HT1080 (cell line): Measurements from ENCODE around the gene EVC. TPM values are rescaled to one million over a fixed set of nuclear protein-coding genes. Genes with fewer than 3 reads are reported as not detected.

Source experiments
- DNase-seq: peaks from one replicate; pipeline ENCODE4 v3.0.0-alpha.2; 2015; ENCODE audit warnings: low read depth
- total RNA-seq: library from RNA; depleted of rRNA; stranded (reverse); fragments of >200 nt; shearing (Covaris generic); gene quantifications from 2 replicates; pipeline ENCODE4 v1.2.3, GENCODE V29; 2014

The EVC gene
- total RNA-seq, 1 experiment from 2014 or later = 12.0 TPM

DNA sequence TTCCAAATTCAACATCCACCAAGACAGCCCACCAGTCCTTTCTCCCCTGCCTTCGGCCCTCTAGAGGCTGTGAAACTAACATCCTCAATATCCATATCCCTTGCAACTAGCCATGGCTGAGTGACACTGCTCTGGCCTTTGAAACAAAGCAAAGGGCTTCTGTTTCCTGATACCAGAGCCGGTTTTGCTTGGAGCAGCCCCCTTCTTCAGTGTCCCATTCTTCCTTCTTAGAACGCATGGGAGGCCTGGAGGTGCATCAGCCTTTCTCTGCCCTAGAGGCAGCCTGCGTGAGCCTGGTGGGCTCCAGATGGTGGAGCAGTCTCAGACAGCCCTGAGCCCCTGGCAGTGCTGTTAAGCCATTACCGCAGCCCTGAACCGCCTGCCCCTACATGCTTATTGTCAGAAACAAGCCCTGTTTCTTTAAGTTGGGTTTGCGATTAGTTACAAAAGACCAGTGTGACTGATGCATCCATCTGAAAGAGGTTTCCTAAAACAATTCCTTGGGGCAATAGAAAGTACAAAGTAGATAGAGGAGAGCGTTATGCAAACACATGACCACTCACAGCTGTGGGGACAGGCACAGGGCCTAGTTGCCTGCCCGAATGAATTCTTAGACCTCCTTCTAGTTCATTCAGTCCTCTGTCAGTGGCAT lies 74.1 kb downstream of the EVC start:
- no peak for DNase-seq

DNA sequence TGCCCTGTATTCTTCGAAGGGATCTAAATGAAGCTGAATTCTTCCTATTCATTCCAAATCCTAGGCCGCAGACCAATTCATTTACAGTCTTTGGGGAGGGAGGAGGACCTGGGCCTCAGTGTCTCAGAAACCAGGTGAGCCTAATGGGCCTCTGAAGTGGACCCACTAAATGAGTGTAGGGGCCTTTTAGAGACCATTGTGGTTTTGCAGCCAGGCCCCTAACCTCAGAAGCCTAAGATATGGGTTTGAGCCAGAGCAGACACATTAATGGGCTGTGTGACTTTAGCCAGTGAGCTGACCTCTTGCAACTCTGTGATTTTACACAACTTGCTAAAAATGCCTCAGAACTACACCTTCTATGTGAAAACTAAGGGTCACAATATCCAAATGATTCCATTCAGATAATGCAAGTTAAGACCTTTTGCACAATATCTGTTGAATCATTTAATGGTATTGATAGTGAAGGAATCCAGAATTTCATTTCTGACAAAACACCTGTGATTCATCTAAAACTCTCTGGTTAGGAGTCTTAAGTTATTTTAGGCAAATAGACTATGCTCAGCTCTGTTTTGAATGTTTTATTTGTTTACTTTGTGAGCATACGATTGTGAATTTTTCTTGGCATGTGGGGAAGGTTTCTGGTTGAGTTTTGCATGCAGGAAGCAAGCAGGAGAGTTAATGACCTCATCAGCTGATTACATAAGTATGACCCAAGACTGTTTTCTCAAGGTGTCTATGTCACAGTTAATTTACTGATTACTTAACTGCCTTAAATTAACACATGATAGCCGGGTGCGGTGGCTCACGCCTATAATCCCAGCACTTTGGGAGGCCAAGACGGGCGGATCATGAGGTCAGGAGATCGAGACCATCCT lies 75.0 kb downstream of the EVC start:
- no peak for DNase-seq

DNA sequence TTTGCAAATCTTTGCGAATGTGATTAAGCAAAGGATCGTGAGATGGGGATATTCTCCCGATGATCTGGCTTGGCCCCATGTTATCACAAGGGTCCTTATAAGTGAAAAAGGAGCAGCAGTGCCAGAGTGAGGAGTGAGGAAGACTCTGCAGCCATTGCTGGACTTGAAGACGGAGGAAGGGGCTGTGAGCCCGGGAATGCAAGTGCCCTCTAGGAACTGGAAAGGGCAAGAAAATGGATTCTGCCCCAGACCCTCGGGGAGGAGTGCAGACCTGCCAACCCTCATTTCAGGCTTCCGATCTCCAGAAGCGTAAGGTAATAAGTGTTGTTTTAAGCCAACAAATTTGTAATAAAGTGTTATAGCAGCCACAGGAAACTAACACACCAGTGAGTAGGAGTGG lies 76.3 kb downstream of the EVC start:
- DNase-seq = no peak

DNA sequence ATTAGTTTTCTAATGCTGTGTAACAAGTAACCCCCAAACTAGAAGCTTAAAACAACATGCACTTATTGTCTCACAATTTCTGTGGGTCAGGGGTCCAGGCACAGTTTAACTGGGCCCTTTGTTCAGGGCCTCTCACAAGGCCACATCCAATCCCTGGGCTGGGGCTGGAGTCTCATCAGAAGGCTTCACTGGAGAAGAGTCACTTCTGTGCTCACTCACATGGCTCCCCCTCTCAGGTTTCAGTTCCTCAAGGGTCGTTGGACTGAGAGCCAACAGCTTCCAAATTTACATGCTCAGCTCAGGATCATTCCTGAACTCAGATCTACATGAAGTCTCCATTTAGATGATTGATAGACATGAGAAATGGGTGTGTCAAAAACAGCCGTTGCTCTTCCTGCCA lies 77.1 kb downstream of the EVC start:
- DNase-seq = no peak

DNA sequence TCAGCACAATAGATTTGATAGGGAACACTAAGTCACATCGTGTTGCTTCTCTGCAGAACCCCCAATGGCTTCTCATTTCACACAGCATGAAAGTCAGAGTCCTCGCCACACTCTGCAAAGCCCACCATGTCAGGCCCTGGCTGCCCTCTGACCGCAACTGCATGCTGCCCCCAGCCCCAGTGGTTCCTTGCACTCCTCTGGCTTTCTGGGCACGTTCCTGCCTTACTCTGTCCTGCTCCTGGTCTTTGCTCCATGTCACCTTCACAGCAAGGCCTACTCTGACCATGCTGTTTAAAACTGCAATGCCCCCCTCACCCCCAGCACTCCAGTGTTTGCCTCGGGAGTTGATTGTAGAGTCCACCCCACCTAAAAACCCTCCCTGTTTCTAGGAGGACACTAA lies 78.1 kb downstream of the EVC start:
- DNase-seq = no peak

DNA sequence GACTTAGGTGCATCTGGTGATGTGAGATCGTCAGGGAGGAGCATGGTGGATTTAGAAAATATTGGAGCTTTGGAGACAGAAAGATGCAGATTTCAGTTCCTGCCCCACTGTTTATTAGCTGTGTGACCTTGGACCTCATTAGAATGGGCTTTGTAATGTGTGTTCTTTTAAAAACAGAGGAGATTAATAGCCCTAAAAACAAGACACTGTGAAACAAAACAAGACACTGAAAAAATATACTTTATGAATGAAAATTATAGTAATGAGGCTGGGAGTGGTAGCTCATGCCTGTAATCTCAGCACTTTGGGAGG lies 79.5 kb downstream of the EVC start:
- no peak for DNase-seq

DNA sequence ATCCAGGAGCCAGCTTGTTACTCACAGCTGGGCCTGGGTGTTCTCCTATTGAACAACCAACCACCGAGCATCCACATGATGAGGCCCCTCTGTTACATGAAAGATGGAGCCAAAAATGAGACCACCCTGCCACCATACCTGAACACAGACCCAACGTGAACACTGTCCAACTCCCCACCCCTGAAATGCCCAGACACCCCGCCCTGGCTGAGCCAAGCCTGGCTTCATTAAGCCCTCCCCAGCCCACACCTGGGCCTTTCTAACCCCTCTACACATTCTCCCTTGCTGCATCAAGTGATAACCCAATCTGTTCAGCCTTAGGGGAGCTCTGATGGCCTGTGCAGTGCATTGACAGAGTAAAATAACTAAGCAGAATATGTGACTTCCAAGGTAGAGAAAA lies 80.7 kb downstream of the EVC start:
- DNase-seq = no peak

DNA sequence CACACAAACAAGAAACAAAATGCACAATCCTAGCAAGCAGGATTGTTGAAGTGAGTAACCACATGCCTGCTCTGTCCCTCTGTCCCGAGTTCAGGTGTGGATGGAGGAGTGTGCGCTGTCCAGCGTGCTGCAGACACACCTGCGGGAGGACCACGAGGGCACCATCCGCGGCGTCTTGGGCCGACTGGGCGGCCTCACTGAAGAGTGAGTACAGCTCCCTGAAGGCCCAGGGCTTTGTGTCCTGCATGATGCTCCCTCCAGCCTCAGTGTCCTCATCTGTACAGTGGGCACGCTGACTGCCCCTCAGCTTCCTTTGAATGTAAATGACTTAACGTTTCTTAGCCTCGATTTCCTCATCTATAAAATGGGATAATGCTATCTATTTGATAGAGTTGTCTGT lies 82.5 kb downstream of the EVC start:
- DNase-seq = no peak

DNA sequence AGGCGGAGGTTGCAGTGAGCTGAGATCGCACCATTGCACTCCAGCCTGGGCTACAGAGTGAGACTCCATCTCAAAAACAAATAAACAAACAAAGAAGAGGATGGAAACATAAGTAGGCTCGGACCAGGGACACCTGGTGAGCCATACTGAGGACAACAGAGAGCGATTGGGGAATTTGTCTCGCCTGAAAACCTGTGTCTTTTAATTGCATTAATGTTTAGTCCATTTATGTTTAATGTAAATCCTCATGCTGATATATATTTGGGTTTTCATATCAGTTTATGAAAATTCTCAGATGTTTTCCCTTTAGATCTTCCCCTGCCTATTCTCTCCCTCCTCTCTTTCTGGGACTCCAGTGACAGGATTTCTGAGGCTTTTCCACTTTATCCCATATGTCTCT lies 84.6 kb downstream of the EVC start:
- no peak for DNase-seq

DNA sequence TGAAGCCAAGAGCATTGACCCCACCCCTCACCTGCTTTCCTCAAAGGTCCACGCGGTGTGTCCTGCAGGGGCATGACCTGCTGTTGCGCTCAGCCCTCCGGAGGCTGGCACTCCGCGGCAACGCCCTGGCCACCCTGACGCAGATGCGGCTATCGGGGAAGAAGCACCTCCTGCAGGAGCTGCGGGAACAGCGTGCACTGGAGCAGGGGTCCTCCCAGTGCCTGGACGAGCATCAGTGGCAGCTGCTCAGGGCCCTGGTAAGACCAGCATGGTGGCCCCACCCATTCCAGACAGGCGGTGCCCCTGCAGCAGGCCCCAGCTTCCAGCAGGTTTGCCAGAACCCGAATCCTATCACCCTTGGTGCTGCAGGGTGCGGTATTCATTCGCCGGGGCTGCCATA lies 86.0 kb downstream of the EVC start:
- no peak for DNase-seq

DNA sequence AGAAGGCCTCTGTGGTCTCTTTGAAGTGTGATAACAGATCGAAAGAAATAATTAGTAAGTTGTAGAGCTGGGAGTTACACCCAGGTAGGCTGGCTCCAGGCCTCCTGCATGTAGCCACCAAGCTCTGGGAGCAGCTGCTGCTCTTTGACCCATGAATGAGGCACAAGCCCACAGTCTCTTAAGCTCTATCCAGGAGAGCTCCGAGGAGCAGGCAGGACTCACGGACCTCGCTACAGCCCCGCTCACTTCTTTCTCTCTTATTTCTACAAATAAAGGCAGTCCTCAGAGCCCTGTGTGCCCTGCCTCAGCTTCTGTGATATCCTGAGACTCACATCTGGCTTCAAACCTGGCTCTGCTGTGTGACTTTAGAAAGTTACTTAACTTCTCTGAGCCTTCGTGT lies 86.9 kb downstream of the EVC start:
- DNase-seq = no peak

DNA sequence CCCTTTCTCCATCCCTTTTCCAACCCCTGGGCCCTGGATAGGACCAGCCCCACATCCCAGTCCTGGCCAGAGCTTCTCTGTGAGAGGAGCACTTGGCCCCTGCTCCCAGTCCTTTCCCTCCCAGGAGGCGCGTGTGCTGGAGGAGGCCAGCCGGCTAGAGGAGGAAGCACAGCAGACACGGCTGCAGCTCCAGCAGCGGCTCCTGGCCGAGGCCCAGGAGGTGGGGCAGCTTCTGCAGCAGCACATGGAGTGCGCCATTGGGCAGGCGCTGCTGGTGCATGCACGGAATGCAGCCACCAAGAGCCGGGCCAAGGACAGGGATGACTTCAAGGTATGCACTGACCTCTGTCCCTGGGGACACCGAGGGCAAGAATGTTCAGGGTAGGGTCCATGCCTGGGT lies 87.5 kb downstream of the EVC start:
- no peak for DNase-seq

DNA sequence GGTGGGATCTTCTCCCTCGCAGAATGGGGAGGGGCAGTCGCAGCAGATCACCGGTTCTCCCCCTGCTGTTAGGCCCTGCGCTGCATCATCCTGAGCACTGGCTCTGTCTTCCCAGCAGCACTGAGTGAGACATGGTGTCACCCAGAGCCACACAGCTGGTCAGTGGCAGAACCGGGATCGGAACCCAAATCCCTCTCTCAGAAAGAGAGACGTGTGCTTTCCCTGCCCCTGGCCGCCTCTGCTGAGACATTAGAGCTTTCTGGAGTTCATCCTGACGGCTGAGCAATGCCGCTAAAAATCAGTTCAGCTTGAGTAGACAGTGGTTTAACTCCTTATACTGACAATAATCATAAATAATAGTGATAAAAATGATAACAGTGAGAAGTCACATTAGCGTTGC lies 87.9 kb downstream of the EVC start:
- no peak for DNase-seq

DNA sequence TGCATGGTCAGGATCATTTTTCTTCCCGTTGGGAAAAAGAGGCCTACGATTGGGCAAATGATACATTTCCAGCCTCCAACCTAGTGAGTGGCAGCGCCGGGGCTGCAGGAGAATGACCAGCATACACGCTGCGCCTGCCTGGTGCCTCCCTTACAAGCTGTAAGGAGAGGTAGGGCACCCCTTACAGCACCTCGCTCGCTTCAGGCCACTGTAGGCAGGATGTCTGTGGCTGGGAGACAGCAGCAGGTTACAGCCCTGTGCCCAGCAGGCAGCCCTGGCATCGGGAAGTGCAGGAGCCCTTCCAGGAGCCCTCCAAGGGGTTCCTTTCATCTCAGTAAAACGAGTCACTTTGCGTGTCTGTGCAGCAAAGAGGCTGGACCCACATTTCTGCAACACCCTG lies 88.4 kb downstream of the EVC start:
- DNase-seq = no peak

DNA sequence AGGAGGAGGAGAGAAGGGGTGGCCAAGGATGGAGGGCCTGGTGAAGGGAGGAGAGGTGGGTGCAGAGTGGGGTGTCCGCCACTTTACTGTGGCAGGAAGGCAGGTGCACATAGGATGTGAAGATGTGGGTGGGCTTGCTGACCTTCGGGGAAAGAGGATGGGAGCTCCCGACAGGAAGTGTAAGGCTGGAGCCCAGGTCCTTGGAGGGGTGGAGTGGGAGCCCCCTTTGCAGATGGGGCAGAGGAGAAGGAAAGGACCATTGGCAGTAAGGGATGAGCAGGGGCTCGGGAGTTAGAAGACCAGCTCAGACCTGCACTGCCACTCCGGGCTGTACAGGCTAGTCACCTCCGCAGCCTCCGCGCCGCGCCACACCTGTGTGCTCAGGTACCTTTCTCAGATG lies 89.5 kb downstream of the EVC start:
- DNase-seq = no peak

DNA sequence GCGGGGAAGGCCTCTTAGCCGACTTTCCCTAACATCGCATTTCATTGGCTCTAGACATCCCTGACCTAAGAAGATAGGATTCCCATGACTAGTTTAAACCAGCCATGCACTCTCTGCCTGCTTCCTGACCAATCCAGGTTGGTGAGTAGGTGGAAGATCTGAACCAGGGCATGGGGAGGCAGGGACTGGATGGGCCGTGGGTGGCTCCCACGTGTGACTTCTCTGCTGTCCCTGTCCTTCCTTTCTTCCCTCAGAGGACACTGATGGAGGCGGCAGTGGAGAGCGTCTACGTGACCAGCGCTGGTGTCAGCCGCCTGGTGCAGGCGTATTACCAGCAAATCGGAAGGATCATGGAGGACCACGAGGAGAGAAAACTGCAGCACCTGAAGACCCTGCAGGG lies 90.7 kb downstream of the EVC start:
- DNase-seq = no peak

DNA sequence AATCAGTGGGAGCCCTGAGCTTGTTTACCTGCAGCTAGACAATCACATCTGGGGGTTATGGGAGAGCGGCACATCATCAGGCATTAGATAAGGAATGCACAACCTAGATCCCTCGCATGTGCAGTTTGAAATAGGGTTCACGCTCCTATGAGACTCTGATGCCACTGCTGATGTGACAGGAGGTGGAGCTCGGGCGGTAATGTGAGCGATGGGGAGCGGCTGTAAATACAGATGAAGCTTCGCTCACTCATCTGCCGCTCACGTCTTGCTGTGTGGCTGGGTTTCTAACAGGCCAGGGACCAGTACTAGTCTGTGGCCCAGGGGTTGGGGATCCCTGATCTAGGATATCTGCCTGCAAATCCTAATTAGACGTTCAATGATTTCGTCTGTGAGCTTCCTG lies 91.6 kb downstream of the EVC start:
- no peak for DNase-seq

DNA sequence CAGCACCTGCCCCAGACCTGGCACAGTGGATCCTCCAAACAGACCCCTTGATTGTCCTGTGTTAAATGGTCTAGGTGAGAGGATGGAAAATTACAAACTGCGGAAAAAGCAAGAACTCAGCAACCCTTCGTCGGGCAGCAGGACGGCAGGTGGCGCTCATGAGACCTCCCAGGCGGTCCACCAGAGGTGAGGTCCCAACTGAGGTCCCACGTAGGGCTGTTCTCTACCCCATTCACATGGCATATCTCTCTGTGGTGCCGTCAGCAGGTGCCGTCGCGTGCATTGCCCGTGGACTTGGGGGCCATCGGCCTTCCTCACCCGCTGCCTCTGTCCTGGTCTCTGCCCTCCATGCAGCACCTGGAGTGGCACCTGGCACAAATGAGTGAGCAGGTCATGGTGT lies 93.7 kb downstream of the EVC start:
- no peak for DNase-seq

DNA sequence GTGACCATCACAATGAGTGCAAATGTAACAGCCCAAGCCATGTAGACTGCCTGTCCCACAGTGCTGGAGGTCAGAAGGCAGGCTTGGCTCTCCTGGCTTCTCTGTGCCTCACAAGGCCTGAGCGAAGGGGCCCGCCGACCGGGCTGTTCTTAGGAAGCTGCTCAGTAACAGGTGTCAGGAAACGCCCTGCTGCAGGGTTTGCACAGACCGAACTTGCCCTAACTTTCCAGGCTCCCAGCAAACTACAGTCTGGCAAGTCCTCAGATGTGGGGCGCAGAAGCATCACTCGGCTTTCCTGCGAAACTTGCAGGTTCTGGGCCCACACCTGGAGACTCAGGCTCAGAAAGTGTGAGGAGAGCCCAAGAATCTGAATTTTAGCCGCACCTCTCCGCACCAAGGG lies 94.3 kb downstream of the EVC start:
- no peak for DNase-seq

DNA sequence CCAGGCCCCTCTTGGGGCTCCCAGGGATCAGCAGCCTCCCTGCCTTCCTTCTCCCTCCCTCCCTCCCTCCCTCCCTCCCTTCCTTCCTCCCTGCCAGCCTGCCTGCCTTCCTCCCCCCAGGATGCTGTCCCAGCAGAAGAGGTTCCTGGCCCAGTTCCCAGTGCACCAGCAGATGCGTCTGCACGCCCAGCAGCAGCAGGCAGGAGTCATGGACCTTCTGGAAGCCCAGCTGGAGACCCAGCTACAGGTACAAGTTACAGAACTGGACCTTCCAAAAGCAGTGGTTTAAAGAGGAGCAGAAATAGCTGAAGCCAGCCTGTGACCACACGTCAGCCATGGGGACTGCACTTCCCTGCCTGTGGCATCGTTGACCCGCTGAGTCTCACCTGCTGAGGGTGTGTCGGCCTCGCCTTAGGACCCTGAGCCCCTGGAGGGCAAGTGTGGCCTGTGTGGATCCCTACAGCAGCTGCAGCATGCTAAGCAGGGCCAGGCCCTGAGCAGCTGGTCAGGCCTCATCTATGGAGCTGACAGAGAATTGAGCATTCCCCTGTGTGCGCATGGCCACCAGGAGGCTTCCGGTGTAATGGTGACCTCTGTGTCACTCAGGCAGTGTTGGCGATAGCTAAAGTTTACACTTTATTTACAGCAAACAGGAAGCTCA lies 97.2 kb downstream of the EVC start:
- DNase-seq = no peak

DNA sequence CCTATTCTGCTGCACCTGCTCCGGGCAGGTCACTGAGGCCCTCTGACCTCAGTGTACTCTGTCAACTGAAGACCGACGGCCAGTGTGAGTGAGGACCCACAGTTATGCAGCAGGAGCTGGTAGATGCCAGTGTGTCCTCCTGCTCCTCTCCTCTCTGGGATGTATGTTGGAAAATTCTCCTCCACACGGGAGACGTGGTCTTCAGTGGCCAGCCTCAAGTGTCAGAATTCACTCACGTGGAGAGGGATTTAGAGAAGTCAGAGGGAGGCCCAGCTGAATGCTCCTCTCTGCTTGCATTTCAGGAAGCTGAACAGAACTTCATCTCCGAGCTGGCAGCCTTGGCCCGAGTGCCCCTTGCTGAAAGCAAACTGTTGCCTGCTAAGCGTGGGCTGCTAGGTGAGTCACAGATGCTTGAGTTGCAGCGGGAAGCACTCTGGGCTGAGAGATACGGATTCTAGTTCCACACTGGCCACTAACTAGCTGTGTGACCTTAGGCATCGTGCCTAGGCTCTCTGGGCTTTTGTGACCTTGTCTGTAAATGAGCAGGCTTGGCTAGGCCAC lies 98.3 kb downstream of the EVC start:
- DNase-seq = no peak

DNA sequence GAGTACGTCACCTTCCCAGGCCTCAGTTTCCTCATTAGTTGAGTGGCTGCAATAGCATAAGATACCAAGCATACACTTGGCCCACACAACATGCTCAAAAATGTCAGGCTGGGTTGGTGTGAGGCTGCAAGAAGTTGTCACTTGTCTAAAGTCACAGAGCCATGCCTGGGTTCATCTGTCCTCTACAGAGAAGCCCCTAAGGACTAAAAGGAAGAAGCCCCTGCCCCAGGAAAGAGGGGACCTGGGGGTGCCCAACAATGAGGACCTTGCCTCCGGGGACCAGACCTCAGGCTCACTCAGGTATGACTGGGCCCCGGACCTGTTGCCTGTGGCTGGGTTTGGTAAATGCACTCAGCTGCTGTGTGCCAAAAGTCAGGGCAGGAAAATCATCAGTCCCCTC lies 99.2 kb downstream of the EVC start:
- DNase-seq = no peak
